GM19099 (cell line): ENCODE results near the gene PSMA7.

Source experiments
- POLR2A ChIP-seq: IDR thresholded peaks from 3 replicates; pipeline ENCODE4 v1.6.1; 2011; ENCODE audit warnings: low read depth; ENCODE audit not compliant: insufficient read length; ENCODE audit errors: extremely low read depth

Gene PSMA7

GRCh38 chr20:62105592-62105991 lies 37.6 kb downstream of the PSMA7 start:
- TF ChIP-seq POLR2A: no peak

DNA sequence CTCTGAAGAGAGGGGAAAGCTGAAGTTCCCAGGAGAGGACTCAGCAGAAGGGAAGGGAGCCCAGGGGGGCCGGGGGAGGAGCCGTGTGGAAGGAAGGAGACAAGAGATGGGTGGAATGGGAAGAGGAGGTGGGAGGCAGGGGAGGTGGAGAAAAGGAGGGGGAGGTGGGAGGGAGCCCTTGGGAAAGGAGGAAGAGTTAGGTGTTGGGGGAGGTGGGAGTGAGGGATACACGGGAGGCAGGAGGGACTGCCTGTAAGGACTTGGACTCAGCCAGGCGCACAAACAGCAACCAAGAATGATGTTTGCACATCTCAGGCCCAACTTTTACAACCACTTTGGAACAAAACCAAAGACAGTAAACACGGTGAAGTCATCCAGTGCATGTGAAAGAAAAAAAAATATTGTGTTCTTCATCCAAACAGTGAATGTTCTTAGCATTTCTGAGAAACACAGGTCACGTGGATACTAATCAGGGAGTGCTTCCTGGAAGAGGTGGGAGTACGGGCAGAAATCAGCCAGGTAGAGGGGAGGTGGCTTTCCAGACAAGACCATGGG lies 38.3 kb downstream of the PSMA7 start:
- no peak for TF ChIP-seq POLR2A

DNA sequence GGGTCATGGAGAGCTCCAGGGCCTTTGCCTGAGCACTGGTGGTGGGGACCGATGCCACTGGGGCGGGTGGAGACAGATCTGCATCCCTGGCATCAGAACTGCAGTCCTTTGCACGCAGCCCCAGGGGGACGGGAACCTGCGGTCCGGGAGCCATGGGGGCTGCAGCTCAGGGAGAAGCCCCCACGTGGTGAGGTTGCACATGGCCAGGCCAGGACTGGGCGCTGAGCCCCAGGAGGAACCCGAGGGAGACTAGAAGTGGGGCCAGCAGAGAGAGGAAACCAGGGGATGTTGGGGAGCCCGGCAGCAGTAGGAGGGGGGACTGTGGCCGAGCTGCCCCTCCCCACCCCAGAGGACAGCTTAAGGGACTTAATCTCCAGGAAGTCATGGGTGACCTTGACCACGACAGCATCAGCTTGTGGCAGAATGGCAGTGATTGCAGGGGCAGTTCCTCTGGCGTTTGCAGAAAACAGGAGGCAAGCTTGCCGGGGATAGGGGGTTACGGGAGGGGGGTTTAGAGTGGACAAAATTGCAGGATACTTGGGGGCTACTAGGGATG lies 38.9 kb downstream of the PSMA7 start:
- no peak for TF ChIP-seq POLR2A

GRCh38 chr20:62103508-62104233 lies 39.5 kb downstream of the PSMA7 start:
- TF ChIP-seq POLR2A: no peak

DNA sequence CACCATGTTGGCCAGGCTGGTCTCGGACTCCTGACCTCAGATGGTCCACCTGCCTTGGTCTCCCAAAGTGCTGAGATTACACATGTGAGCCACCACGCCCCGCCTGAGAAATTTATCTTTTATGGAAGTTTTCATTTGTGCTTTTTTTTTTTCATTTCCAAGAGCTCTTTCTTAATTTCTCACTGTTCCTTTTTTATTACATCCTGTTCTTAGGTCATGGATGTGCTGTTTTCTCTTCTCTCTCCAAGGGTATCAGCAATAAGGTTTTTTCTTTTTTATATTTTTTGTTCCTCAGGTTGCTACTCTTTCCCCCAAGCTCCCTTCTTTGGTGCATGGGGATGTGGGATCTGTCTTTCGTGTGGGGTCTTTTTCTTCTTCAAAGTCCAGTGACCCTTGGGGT lies 42.1 kb downstream of the PSMA7 start:
- no peak for TF ChIP-seq POLR2A

GRCh38 chr20:62097881-62098407 lies 45.2 kb downstream of the PSMA7 start:
- no peak for TF ChIP-seq POLR2A

DNA sequence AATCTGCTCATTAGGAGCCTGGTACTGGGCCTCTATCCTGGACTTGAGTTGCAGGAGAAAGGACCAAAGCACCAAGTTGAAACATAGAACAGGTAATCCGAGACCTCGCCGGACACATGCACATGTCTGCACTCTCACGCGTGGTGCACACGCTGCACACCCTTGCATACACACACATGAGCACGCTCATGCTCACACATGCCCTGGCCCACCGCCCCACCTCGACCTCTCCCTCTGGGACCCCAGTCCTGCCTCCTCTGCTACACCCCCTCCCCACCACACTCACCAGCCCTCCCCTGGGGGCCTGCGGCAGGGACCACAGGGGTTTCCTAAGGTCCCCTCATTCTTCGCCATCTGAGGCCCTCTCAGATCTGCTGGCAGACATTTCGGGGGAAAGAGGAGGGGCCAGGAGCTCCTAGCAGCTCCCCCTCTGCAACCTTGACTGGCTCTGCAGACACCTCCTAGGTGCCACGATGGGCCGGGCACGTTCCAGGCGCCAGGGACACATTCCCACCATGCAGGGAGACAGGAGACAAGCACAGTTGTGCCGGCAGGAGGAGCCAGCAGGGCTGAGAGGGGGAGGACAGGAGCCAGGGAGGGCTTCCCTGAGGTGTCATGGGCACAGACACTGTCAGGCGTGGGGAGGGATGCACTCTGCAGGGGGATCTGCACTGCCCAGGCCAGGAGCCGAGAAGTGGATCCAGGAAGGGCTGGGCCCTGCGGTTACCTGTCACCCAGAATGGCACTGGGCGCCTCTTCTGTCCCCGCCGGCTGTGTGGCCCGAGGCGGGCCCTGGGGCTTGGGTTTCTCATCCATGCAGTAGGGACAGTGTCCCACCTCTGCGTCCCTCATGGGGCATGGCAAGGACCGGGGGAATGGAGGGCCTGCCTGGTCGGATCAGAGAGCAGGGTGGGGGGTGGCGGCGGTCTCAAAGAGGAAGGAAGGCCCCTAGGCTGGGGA lies 46.5 kb downstream of the PSMA7 start:
- no peak for TF ChIP-seq POLR2A

- no peak for TF ChIP-seq POLR2A
These were observed 53.8 kb downstream of the PSMA7 start for GRCh38 chr20:62089393-62089792.

GRCh38 chr20:62088258-62089127 lies 54.7 kb downstream of the PSMA7 start:
- no peak for TF ChIP-seq POLR2A

DNA sequence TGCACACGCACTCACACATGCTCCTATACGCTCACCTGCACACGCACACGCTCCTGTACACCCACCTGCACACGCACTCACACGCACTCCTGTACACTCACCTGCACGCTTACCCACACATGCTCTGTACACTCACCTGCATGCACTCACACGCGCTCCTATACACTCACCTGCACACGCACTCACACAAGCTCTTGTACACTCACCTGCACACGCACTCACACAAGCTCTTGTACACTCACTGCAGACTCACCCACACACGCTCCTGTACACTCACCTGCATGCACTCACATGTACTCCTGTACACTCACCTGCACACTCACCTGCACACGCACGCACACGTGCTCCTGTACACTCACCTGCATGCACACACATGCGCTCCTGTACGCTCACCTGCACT lies 55.6 kb downstream of the PSMA7 start:
- no peak for TF ChIP-seq POLR2A

DNA sequence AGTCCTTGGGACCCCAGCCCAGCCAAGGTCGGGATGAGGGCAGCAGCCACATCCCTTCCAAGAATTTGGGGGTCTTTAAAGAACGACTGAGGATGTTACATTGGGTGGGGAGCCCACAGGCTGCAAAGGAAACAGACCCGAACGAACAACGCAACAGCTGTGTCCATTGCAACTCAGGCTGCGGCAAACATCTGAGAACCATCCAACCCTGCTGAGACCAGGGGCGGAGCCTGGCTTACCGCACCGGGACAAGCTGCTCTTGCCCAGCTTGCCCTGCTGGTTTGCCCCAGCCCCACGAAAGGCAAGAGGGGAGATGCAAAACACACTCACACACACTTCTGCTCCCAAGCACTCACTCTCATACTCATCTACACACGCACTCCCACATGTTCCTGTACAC lies 56.0 kb downstream of the PSMA7 start:
- TF ChIP-seq POLR2A: no peak
